Nephron progenitor cell (in vitro differentiated cells): ENCODE data around the gene MEAK7.

Experiments used
- DNase-seq: peaks from one replicate; pipeline ENCODE4 v3.0.0; 2021
- H3K27ac Mint-ChIP-seq: 2 replicates; pipeline ENCODE4 v1.8.0; 2021; ENCODE audit warnings: mild to moderate bottlenecking, moderate library complexity, mixed read lengths
- H3K27me3 Mint-ChIP-seq: 2 replicates; pipeline ENCODE4 v1.8.0; 2021; ENCODE audit warnings: mild to moderate bottlenecking, low read depth, mixed read lengths; ENCODE audit not compliant: poor library complexity
- H3K36me3 Mint-ChIP-seq: 2 replicates; pipeline ENCODE4 v1.8.0; 2021; ENCODE audit warnings: low read depth, mixed read lengths
- H3K4me1 Mint-ChIP-seq: 2 replicates; pipeline ENCODE4 v1.8.0; 2021; ENCODE audit warnings: mixed read lengths
- H3K4me3 Mint-ChIP-seq: 2 replicates; pipeline ENCODE4 v1.8.0; 2021; ENCODE audit warnings: mild to moderate bottlenecking, moderate library complexity, mixed read lengths
- H3K9me3 Mint-ChIP-seq: 2 replicates; pipeline ENCODE4 v1.8.0; 2021; ENCODE audit warnings: mild to moderate bottlenecking, moderate library complexity, mixed read lengths
- TF ChIP-seq, protein P1 (sequence below): fragments of 200-600 bp; sonication (generic); IDR thresholded peaks from 2 replicates; pipeline ENCODE4 v1.5.0; 2021; ENCODE audit warnings: antibody characterized with exemption

The MEAK7 gene

DNA sequence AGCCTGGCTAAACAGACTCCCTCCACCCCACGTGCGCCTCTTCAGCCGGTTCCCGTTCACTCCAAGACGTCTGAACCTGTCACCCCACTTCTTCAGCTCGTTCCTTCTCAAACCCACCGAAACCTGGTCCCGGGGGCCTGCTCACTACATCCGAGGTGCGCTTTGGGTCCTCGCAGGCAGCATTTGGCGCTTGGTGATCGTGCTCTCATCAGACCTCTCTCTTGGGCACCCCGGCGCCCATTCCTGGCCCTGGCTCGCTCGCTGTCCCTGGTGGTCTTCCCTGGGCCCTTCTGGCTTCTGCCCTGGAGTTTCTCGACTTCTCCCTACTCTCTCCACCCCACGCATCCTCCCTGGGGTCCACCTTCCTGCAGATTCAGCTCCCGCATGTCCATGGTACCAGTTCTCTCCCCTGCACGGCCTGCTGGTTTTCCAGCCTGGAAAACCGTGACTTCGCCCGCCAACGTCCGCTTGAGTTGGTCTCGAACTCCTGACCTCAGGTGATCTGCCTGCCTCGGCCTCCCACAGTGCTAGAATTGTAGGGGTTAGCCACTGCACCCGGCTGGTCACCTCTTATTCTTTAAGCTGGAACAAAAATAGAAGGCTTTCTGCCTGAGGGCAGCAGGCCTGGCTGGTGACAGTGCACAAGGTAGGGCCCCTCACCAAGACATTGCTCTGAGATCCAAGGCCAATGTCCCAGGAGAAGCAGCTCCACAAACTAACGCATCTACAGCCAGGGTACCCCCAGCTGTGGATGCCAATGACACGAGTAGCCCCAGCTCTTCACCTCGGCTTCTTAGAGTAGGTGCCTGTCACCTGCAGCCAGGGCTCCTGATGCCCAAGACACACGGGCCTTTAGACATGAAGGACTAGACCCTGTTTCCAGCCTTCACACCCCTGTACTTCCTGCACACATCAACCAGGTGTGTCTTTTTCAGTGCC lies 1.1 kb upstream of the MEAK7 start:
- Mint-ChIP-seq H3K4me1 (peaks cover 70% of the 10 kb centered on the region), H3K27me3 (peaks cover 6% of the 10 kb centered on the region), H3K36me3 (no peaks in the 10 kb centered on the region), H3K4me3 (peak overlapping the region; percentile 85), H3K27ac (no peak overlapping the region), H3K9me3 (no peaks in the 10 kb centered on the region)
- DNase-seq, result no peak
- TF ChIP-seq, protein P1, sequence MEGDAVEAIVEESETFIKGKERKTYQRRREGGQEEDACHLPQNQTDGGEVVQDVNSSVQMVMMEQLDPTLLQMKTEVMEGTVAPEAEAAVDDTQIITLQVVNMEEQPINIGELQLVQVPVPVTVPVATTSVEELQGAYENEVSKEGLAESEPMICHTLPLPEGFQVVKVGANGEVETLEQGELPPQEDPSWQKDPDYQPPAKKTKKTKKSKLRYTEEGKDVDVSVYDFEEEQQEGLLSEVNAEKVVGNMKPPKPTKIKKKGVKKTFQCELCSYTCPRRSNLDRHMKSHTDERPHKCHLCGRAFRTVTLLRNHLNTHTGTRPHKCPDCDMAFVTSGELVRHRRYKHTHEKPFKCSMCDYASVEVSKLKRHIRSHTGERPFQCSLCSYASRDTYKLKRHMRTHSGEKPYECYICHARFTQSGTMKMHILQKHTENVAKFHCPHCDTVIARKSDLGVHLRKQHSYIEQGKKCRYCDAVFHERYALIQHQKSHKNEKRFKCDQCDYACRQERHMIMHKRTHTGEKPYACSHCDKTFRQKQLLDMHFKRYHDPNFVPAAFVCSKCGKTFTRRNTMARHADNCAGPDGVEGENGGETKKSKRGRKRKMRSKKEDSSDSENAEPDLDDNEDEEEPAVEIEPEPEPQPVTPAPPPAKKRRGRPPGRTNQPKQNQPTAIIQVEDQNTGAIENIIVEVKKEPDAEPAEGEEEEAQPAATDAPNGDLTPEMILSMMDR, result no peak

- Mint-ChIP-seq H3K36me3 (peaks cover 14% of the 10 kb centered on the region), H3K4me3 (peak overlapping the region; percentile 85), H3K4me1 (peaks cover 73% of the 10 kb centered on the region), H3K9me3 (no peaks in the 10 kb centered on the region), H3K27ac (no peak overlapping the region), H3K27me3 (peaks cover 2% of the 10 kb centered on the region)
- DNase-seq, result no peak
- TF ChIP-seq, protein P1, result no peak
Measured at GRCh38 chr16:84503751-84504395, 586 bp downstream of the MEAK7 start.

- TF ChIP-seq, protein P1, result no peak
- Mint-ChIP-seq H3K36me3 (peaks cover 21% of the 10 kb centered on the region), H3K9me3 (no peaks in the 10 kb centered on the region), H3K27ac (no peak overlapping the region), H3K4me1 (peaks cover 64% of the 10 kb centered on the region), H3K27me3 (peaks cover 2% of the 10 kb centered on the region), H3K4me3 (peak overlapping the region; percentile 45)
- DNase-seq, result no peak
Measured at GRCh38 chr16:84502581-84502980, 1.9 kb downstream of the MEAK7 start.

- peaks cover 59% of the 10 kb centered on the region for H3K4me1 Mint-ChIP-seq
- no peak overlapping the region for H3K4me3 Mint-ChIP-seq
- H3K27me3 Mint-ChIP-seq, result peaks cover 2% of the 10 kb centered on the region
- peaks cover 26% of the 10 kb centered on the region for H3K36me3 Mint-ChIP-seq
- no peaks in the 10 kb centered on the region for H3K9me3 Mint-ChIP-seq
- TF ChIP-seq, protein P1, result no peak
- H3K27ac Mint-ChIP-seq, result no peak overlapping the region
- DNase-seq, result no peak
Measured at GRCh38 chr16:84502075-84502474, 2.4 kb downstream of the MEAK7 start.

DNA sequence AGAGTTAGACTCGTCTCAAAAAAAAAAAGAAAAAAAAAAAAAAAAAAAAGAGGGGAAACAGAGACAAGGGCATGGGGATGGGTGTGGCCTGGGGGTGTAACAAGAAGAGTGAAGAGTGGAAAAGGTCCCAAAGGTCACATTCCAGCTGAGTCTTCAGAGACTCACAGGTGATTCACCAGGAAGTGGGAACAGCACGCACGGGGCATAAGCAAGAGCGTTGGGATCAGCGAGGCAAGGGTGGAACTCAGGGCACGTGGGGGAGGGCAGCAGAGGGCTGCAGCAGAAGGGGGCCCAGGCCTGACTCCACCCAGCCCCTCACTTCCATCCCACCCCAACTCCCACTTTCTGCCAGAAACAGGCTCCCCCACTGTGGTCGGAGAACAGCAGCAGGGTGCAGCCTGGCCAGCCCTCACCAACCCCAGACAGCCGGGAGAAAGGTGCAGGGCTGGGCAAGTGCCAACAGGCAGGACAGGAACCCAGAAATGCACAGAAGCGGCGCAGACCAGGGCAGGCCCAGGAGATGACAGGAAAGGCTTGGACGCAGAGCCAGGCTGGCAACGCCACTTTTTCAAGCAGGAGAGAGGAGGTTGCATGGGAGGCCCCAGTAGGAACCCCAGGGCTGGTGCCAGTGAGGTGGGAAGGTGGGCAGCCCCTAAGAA lies 3.3 kb downstream of the MEAK7 start:
- H3K4me3 Mint-ChIP-seq, result no peak overlapping the region
- no peaks in the 10 kb centered on the region for H3K27me3 Mint-ChIP-seq
- no peaks in the 10 kb centered on the region for H3K9me3 Mint-ChIP-seq
- H3K27ac Mint-ChIP-seq, result no peak overlapping the region
- TF ChIP-seq, protein P1, result no peak
- H3K4me1 Mint-ChIP-seq, result peaks cover 55% of the 10 kb centered on the region
- peaks cover 34% of the 10 kb centered on the region for H3K36me3 Mint-ChIP-seq
- DNase-seq, result no peak
